ENCODE measurements around the gene SAMSN1. TPM values are rescaled to one million over a fixed set of nuclear protein-coding genes. Genes with fewer than 3 reads are reported as not detected.

Gene SAMSN1
- total RNA-seq, 2 experiments from 2014 or later: 2.8 TPM; not detected in 1

DNA sequence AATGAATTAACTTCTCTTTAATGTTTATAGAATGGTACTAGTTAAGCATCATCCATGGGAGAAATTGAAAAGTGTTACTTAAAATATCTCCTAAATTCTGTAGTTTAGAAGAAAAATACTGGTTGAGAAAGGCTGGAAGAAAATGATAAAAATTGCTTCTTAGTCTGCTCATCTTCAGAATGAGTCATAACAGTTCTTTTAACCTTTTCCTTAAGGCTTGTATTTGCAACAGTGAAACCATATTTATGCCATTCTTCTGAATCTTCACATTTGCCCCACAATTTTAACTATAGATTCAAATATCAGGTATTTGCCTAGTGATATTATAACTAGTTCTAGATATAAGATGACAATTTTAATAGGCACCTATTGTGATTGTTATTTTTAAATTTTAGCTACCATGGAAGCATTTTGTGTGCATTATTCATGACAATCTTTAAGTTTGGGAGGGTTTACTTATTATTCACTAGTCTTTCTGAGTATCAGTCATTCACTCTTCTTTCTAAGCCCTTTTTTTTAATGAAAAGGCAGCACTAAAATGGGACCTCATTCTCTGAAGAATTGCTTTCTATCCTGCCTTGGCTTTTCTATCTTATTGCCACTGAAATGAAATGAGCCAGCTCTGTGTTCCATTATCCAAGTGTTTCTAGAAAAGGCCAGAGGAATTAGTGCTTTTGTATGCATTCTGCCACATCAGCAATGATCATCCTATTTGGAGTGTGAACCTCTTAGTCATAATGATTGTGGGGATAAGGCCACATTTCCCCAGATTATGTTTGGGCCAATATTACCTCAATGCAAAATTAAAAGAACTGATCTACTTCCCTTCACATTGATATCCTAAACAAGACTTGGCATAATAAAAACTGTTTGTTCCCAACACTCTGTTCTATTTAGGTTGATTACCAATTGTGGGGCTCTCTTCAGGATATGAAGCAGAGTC lies 58.4 kb downstream of the SAMSN1 start:
- ChIA-PET CTCF (ENCODE audit: unreplicated experiment) (no interaction called here), POLR2A (interaction anchor here (0.5 to 2.1 kb wide), 4 partner anchors 27 to 280 kb away, joined by 3 to 5 read pairs (median 3); no protein-coding TSS in a partner anchor)
- Histone ChIP-seq H3K36me3 (ENCODE audit: insufficient read depth, low read length) (no peaks in the 10 kb centered on the region), H3K4me3 (ENCODE audit: low read depth, low read length, poor library complexity, severe bottlenecking) (no peak overlapping the region), H3K4me1 (ENCODE audit: insufficient read depth, low read length, poor library complexity, severe bottlenecking) (no peaks in the 10 kb centered on the region), H4K20me1 (ENCODE audit: insufficient read depth, low read length) (no peaks in the 10 kb centered on the region), H3K27ac (ENCODE audit: low read depth, low read length, poor library complexity, severe bottlenecking) (no peak overlapping the region), H3K4me2 (ENCODE audit: low read length) (no peak overlapping the region), H3K9me2 (ENCODE audit: insufficient read depth, low read length) (no peaks in the 10 kb centered on the region), H3K79me2 (ENCODE audit: insufficient read depth, low read depth, low read length) (no peaks in the 10 kb centered on the region), H3K9me3 (ENCODE audit: low read length) (no peaks in the 10 kb centered on the region), H2AFZ (ENCODE audit: low read length) (no peak overlapping the region)
- no peak for TF ChIP-seq EZH2phosphoT487 (IDR thresholded peaks at IDR 0.05; ENCODE audit: borderline replicate concordance, low read depth, low read length)
- TF ChIP-seq, protein P1, sequence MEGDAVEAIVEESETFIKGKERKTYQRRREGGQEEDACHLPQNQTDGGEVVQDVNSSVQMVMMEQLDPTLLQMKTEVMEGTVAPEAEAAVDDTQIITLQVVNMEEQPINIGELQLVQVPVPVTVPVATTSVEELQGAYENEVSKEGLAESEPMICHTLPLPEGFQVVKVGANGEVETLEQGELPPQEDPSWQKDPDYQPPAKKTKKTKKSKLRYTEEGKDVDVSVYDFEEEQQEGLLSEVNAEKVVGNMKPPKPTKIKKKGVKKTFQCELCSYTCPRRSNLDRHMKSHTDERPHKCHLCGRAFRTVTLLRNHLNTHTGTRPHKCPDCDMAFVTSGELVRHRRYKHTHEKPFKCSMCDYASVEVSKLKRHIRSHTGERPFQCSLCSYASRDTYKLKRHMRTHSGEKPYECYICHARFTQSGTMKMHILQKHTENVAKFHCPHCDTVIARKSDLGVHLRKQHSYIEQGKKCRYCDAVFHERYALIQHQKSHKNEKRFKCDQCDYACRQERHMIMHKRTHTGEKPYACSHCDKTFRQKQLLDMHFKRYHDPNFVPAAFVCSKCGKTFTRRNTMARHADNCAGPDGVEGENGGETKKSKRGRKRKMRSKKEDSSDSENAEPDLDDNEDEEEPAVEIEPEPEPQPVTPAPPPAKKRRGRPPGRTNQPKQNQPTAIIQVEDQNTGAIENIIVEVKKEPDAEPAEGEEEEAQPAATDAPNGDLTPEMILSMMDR (conservative IDR thresholded peaks at IDR 0.05; ENCODE audit: low read length): no peak
- DNase-seq (ENCODE audit: low spot score): no peak
- no TSS peak for BruUV-seq (replicated peaks)
- intact Hi-C loops (cut with micrococcal nuclease; ENCODE audit: unreplicated experiment): no loop called here

DNA sequence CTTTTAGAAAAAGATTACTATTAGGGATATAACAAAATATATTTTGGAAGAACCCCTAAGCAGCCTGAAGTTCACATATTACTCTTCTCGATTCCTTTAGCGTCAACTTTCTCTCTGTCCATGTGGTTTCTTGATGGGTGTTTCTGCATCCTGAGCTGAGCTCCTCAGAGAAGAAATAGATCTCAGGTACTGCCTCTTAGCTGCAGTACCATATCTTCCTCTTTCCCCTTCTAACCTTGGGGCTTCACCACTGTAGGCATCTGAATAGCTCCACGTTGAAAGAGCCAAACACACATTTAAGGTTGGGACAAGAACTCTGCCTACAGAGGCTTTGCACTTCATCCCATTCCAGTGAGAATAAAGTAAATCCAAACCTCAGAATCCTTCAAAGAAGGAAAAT lies 59.2 kb downstream of the SAMSN1 start:
- Histone ChIP-seq H3K79me2 (ENCODE audit: insufficient read depth, low read depth, low read length) (no peaks in the 10 kb centered on the region), H3K4me2 (ENCODE audit: low read length) (no peak overlapping the region), H3K27ac (ENCODE audit: low read depth, low read length, poor library complexity, severe bottlenecking) (no peak overlapping the region), H3K9me2 (ENCODE audit: insufficient read depth, low read length) (no peaks in the 10 kb centered on the region), H3K4me1 (ENCODE audit: insufficient read depth, low read length, poor library complexity, severe bottlenecking) (peaks cover 6% of the 10 kb centered on the region), H3K4me3 (ENCODE audit: low read depth, low read length, poor library complexity, severe bottlenecking) (no peak overlapping the region), H2AFZ (ENCODE audit: low read length) (no peak overlapping the region), H3K36me3 (ENCODE audit: insufficient read depth, low read length) (no peaks in the 10 kb centered on the region), H3K9me3 (ENCODE audit: low read length) (no peaks in the 10 kb centered on the region), H4K20me1 (ENCODE audit: insufficient read depth, low read length) (no peaks in the 10 kb centered on the region)
- POLR2A ChIA-PET: no interaction called here
- CTCF ChIA-PET (ENCODE audit: unreplicated experiment): no interaction called here
- no peak for DNase-seq (ENCODE audit: low spot score)
- TF ChIP-seq EZH2phosphoT487 (IDR thresholded peaks at IDR 0.05; ENCODE audit: borderline replicate concordance, low read depth, low read length): no peak
- TF ChIP-seq, protein P1 (conservative IDR thresholded peaks at IDR 0.05; ENCODE audit: low read length): no peak
- no TSS peak for BruUV-seq (replicated peaks)
- intact Hi-C loops (cut with micrococcal nuclease; ENCODE audit: unreplicated experiment): no loop called here

Data from OCI-LY7 (cell line).